ENCODE results near the gene MYL12A. TPM values are rescaled to one million over a fixed set of nuclear protein-coding genes. Genes with fewer than 3 reads are reported as not detected.

MYL12A gene
- total RNA-seq, 1 donor from 2014 or later = 299 TPM

DNA sequence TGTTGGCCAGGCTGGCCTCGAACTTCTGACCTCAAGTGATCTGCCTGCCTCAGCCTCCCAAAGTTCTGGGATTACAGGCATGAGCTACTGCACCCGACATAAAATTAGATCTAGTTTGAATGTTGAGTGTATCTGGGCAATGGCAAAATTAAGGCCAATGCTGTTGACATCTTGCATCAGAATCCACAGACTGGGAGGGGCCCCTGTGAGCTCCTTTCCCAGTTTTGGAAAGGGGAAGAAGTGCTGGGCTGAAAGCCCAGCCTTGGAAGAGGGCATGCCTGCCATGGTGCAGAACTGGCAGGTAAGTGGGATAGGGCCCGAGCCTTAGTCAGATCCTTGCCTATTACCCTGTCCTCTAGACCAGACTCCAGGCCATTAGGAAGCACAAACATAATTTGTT, 23.4 kb upstream of the MYL12A start:
- DNase-seq (ENCODE audit: low spot score) = no peak

GRCh38 chr18:3225588-3225987, 22.0 kb upstream of the MYL12A start:
- DNase-seq (ENCODE audit: low spot score) = no peak

DNA sequence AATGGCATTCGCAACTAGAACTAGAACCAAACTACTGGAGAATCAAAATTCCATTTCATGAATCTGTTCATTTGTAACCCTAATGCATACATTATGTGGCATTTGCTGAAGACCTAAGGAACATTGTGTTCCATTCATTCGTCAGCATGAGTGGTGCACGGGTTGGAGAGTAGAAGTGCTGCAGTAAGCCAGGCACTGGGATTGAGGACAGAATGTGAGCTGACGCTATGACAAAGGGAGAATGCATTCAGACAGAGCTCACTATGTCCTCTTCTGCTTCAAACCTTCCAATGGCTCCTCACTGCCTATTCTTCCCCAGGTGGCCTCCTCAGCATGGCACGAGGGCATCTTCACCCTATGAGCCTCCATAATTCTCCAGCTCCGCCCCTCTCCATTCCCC, 21.6 kb upstream of the MYL12A start:
- DNase-seq (ENCODE audit: low spot score) = no peak

- no peak for DNase-seq (ENCODE audit: low spot score)
Measured at GRCh38 chr18:3230401-3231334, 16.9 kb upstream of the MYL12A start.

- no peak for DNase-seq (ENCODE audit: low spot score)
Measured at GRCh38 chr18:3233004-3233403, 14.6 kb upstream of the MYL12A start.

DNA sequence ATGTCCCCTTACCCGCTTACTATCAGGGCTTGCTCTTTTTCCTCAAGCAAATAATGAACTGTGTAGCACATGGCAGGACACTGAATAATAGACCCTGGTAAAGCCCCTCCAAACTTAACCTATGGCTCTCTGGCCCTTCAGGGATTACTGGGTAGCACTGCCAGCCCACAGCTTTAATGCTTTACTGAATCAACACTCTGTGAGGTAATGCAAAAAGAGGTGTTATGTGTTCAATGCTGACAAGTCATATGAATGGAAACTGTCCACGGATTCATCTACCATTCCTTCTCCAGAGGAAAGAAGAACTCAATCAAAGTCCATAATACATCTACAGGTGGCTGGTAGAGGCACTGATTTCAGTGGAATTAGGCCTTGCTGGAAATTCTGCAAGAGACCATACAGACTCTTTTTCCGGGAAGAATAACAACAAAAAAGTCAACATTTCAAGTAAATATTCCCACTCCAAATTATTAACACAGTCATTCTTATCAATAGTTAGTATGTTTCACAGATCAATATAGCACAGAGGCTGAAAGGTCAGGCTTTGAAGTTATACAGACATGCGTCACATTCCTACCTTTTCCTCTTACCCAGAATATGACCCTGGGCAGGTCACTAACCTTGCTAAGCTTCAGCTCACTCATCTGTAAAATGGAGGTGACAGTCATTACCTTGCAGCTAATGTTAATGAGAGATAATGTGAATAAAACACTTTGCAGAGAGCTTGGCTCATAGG, 14.0 kb upstream of the MYL12A start:
- DNase-seq (ENCODE audit: low spot score) = no peak

GRCh38 chr18:3234457-3234856, 13.1 kb upstream of the MYL12A start:
- no peak for DNase-seq (ENCODE audit: low spot score)

GRCh38 chr18:3235846-3236245, 11.8 kb upstream of the MYL12A start:
- no peak for DNase-seq (ENCODE audit: low spot score)

GRCh38 chr18:3236470-3236869, 11.1 kb upstream of the MYL12A start:
- DNase-seq (ENCODE audit: low spot score) = no peak

DNA sequence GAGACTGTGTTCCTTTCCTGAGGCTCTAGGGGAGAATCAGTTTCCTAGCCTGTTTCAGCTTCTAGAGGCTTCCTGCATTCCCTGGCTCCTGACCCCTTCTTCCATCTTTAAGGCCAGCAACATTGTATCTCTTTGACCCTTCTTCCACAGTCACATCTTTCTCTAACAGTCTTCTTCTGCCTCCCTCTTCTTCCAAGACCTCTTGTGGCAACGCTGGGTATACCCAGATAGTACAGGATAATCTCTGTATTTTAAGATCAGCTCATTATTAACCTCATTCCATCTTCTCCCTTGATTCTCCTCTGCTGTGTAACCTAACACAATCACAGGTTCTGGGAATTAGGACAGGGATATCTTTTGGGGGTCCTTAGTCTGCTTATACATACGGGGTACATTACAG, 8.9 kb upstream of the MYL12A start:
- no peak for DNase-seq (ENCODE audit: low spot score)

DNA sequence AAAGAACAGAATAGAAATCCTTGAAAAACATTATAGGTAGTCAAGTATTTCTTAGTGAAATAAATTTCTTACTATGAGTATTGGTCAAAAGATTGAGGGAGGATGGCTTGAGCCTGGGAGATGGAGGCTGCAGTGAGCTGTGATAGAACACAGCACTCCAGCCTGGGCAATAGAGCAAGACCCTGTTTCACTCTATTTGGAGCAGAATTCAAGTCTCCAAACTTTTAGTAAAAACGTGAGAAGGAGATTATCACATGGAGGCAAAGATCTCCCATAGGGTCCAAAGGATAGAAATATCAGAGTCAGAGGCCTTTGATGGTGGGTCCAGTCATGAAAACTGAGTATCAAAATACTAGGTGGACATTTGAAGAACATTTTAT, 2.4 kb upstream of the MYL12A start:
- DNase-seq (ENCODE audit: low spot score) = no peak

GRCh38 chr18:3245853-3246634, 1.6 kb upstream of the MYL12A start:
- peak; percentile 91 for DNase-seq (ENCODE audit: low spot score)

- DNase-seq (ENCODE audit: low spot score) = peak; percentile 50
Measured at GRCh38 chr18:3246635-3247239, 864 bp upstream of the MYL12A start.

DNA sequence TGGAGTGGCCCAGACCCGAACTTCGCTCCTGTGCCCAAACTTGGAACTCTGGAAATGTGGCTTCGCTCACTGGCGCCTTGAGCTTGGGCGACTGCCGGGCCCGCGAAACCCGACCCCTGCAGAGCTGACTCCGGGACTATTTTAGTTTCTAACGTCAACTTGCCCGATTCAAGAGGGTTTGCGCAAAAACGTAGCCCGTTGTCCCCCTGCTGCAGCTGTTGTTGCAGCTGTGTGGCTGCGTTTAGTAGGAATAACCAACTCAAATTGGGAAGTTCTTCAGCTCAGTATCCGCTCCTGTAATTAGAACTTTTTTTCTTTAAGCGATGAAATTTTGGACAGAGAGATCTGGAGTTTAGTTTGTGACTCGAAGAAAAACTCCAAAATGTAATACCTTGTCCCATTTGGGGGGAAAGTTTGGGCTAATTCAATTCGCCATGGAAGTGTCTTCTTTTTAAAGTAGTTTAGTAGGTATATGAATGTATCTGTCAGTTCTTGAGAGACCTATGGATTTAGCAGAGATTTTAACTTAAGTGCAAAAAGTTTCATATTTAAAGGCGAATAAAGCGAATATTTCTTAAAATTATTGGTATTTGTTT, 559 bp downstream of the MYL12A start:
- DNase-seq (ENCODE audit: low spot score) = no peak

- DNase-seq (ENCODE audit: low spot score) = no peak
Measured at GRCh38 chr18:3248658-3249359, 1.2 kb downstream of the MYL12A start.

GRCh38 chr18:3250237-3251107, 2.9 kb downstream of the MYL12A start:
- DNase-seq (ENCODE audit: low spot score) = no peak

- DNase-seq (ENCODE audit: low spot score) = no peak
Measured at GRCh38 chr18:3251249-3251962, 3.8 kb downstream of the MYL12A start.

DNA sequence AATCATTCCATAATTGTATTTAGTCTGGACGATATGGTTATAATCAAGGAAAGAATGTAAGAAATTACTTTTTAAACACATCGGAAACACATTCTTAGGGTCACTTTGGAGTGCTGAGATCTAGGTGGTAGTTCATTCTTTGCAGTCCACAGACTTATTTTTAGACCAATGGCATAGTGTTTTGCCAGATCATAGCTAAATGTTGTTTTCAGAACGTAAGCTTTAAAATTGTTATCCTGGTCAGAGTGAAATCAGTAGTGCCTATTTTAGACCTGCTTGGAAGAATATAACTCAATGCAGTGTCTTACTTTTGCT, 4.3 kb downstream of the MYL12A start:
- DNase-seq (ENCODE audit: low spot score) = no peak

DNA sequence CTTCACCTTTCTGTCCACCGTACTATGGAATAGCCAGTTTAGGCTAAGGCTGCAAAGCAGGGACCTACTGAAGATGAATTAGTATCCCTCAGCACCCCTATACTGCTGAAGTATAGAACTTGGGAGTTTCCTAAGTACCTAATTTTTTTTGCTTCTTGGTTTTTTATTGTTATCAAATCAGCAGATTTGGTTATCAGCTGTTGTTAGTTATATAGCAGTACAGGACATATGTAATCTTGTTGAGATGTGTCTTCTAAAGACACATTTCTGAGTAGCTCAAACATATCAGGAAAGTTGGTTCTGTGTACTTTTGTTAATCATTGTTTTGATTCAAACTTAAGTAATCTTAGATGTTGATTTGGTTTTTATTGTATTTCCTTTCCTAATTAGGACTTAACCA, 5.2 kb downstream of the MYL12A start:
- no peak for DNase-seq (ENCODE audit: low spot score)
